ENCODE measurements around the gene UNC79.

UNC79 gene

GRCh38 chr14:93748208-93749075 is 317.7 kb downstream of the UNC79 start:
- DNase-seq (ENCODE audit: low spot score) = no peak
- no peak for FAIRE-seq

GRCh38 chr14:93749076-93749420 is 318.3 kb downstream of the UNC79 start:
- FAIRE-seq (no peak), DNase-seq (ENCODE audit: low spot score) (no peak)

GRCh38 chr14:93751946-93752655 is 321.4 kb downstream of the UNC79 start:
- FAIRE-seq (no peak), DNase-seq (ENCODE audit: low spot score) (no peak)

- DNase-seq (ENCODE audit: low spot score) = no peak
- no peak for FAIRE-seq
These were observed 322.3 kb downstream of the UNC79 start for GRCh38 chr14:93752980-93753561.

GRCh38 chr14:93753647-93754046 is 322.9 kb downstream of the UNC79 start:
- FAIRE-seq (no peak), DNase-seq (ENCODE audit: low spot score) (no peak)

GRCh38 chr14:93757206-93757605 is 326.5 kb downstream of the UNC79 start:
- FAIRE-seq (no peak), DNase-seq (ENCODE audit: low spot score) (no peak)
